ENCODE data around the gene KRTAP24-1.

Gene KRTAP24-1, protein sequence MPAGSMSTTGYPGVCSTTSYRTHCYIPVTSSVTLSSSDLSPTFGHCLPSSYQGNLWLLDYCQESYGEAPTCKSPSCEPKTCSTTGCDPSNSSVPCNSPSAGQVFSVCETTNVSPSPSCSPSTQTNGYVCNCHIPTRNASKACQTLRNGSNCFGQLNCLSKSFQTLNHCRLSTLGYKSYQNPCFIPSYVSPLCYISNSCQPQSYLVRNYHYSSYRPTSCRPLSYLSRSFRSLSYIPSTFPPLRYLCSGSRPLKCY

DNA sequence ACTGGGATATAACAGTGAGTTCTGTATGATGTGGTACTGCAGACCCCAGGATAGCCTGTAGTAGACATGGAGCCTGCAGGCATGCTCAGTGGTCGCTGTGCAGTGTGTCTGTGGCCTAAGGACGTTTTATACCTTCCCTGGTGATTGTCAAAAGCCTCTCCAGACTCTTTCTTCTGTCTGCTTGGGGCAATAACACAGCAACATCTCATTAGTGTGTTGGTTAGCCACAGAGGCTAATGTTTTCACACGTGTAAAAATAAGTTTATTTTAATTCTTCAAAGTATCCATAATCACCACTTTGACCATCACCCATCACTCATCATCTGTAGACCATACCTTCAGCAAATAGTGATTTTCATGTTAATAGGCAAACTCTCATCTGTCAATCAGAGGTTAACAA is at the start of gene KRTAP24-1:
Gene KRTAP24-1, minus strand, starts transcription at position 101 of the 400 bp plus-strand sequence. Its CDS starts 18 bp downstream, at position 83.
- no peak for DNase-seq (ENCODE audit: low read depth in 2 of 2)

DNA sequence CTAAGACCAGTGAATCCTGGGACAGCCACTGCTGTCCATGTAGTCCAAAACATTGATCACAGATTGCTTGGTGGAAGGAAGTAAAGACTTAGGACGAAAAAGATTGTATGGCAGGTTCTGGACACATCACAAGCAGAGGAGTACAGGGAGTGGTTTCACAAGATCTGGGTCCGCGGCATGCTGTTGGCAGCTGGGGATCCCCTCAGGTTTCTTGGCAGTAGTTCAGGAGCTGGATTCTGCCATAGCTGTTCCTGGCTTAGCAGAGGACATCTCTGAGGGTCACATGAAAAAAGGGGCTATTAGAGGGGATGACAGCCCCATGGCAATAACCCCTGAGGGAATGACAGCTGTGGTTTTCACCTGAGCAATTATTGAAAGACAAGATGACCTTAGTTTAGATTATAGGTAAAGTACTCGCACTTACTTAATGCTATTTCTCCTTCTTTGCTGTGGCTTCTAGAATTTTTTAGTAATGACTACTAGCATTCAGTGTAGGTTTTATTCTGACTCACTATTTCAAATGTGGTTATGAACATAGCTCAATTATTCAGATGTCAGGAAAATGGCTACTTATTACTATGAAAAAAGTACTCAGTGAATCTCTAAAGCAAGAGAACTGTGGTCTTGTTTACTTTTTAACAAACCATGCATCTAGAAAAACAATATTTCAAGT is 46.6 kb upstream of the KRTAP24-1 start:
- DNase-seq (ENCODE audit: low read depth in 2 of 2) = no peak

DNA sequence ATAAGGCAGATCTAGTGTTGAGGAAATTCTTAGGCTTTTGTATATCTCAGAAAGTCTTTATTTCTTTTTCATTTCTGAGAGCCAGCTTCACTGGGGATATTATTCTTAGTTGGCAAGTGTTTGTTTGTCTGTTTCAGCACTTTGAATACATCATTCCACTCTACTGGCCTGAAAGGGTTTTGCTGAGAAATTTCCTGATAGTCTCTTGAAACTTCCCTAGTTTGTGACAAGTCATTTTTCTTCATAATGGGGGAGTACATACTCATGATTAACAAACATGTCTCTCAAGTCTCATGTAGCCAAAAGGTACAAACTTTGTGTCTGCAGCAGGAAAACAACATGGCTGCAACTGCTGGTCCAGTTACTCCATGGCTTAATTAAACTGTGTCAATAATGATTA is 43.6 kb upstream of the KRTAP24-1 start:
- DNase-seq (ENCODE audit: low read depth in 2 of 2) = no peak

GRCh38 chr21:30320215-30320614 is 37.5 kb upstream of the KRTAP24-1 start, which contains the start of gene KRTAP26-1:
KRTAP26-1 (minus strand) TSS chr21:30320315; CDS start chr21:30320035, 280 bp downstream.
- no peak for DNase-seq (ENCODE audit: low read depth in 2 of 2)

GRCh38 chr21:30315701-30316100 is 33.0 kb upstream of the KRTAP24-1 start:
- no peak for DNase-seq (ENCODE audit: low read depth in 2 of 2)

DNA sequence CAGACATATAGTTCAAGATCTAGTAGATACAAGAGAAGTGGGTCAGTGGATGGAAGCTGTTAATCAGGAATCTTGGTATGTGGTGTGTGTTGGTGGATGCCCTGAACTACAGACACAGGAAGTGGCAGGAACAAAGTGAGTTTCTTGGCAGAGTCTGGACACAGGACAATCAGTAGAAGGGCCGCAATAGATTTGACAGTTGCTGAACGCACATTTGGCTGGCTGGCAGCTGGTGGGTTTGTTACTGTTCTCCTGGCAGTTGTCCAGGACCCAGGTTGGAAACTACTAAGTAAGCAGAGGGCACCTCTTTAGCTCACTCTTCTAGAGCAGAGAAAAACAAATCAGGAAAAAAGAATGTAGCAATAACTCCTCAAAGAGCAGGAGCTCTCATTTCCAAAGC is 24.1 kb upstream of the KRTAP24-1 start:
- no peak for DNase-seq (ENCODE audit: low read depth in 2 of 2)

- DNase-seq (ENCODE audit: low read depth in 2 of 2) = no peak
Observed at GRCh38 chr21:30305136-30305535, 22.4 kb upstream of the KRTAP24-1 start.

DNA sequence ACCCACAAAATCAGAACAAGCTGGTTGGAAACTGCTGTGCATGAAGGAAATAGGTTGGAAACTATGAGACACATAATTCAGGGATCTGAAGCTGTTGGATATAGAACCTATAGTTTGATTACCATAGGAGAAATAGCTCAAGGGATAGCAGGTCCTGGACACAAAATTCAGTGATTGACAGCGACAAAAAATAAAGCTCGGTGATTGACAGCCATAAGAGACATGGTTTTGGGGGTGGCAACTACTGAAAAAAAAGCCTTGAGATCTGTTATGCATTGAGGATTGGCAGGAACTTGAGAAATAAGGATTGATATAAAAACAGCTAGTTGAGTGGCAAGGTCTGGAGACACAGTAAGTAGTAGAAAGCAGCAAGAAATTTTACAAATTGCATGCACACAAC is 6.5 kb upstream of the KRTAP24-1 start, which contains the start of gene KRTAP25-1:
Gene KRTAP25-1, minus strand, starts transcription at position 300 of the 400 bp plus-strand sequence. Its CDS starts 24 bp downstream, at position 276.
- no peak for DNase-seq (ENCODE audit: low read depth in 2 of 2)

DNA sequence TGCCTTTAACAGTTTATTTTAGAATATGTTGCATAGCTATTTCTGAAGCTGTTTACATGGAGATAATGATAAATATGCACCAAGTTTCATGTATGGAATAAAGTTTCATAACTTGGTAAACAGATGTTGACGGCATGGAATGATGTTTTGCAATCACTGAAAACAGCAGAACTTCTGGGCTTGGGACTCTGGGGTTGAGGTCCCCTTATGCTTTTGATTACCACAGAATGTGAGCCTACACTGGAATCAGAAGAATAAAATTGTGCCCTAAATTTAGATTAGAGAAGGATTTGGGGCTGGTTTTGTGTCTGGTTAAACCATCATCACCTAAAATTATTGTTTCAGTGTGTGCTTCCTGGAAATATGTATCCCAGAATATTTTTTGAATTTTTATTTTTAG is 11.1 kb downstream of the KRTAP24-1 start:
- no peak for DNase-seq (ENCODE audit: low read depth in 2 of 2)

DNA sequence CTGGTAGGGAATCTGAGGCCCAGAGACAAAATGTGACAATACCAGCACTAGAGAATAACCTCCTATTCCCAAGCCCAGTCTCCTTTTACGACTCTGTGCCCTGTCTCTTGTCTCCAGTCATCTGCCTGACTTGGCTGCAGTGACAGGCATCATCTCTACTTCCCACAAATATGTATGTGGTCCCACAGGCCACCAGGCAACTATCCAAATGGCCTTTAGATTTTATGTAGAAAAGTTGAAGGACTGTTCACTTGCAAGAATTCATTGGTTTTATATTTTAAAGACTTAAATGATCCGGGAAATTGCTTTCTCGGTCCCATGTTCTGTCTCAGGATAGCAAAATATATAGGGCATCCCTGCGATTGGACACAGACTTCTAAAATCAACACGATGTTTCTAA is 11.6 kb downstream of the KRTAP24-1 start:
- no peak for DNase-seq (ENCODE audit: low read depth in 2 of 2)

- no peak for DNase-seq (ENCODE audit: low read depth in 2 of 2)
Observed at GRCh38 chr21:30269803-30270530, 12.8 kb downstream of the KRTAP24-1 start.

DNA sequence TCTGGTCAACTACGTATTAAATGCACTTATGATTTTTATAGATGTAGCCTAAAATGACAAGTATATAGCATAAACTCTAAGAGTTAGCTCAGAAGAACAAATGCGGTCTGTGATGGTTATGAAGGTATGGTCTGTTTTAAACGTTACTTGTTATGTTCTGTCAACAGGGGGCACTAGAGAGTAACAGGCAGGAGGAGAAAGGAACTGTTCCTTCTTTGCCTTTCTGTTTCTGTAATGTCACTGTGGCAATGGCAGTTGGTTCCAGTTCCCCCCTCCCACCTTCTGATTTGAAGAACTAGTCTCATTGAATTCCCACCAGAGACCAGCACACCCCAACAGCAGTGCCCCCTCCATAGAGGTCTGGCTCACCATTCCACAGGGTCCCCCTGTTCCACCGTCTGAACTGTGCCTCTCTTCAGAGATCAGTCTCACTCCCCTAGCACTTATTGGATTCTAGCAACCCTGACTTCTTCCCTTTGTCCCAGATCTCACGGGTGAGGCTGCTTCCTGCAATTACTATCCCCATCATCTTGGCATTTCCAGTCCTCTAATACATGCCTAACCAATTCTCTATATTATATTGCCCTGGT is 14.0 kb downstream of the KRTAP24-1 start:
- DNase-seq (ENCODE audit: low read depth in 2 of 2) = no peak

DNA sequence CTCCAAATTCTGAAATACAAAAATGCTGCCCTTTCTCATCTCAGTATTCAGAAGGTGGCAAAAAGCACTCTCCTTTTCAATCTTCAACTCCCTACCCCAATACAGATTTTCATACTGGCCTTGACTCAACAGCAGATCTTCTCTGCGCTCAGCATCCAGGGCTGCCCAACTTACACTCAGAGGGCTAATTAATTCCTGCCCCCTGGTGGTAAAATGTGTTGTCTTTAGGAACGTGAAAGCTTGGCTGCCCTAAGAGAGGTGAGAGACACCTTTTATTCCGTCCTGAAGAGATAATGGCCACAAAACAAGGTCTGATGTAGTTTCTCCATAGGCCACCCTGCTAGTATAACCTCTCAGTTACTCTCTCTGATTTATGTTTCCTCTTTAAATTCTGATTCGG is 25.0 kb downstream of the KRTAP24-1 start:
- DNase-seq (ENCODE audit: low read depth in 2 of 2) = no peak

- no peak for DNase-seq (ENCODE audit: low read depth in 2 of 2)
Observed at GRCh38 chr21:30256100-30256499, 26.6 kb downstream of the KRTAP24-1 start.

- no peak for DNase-seq (ENCODE audit: low read depth in 2 of 2)
Observed at GRCh38 chr21:30255679-30256078, 27.1 kb downstream of the KRTAP24-1 start.

DNA sequence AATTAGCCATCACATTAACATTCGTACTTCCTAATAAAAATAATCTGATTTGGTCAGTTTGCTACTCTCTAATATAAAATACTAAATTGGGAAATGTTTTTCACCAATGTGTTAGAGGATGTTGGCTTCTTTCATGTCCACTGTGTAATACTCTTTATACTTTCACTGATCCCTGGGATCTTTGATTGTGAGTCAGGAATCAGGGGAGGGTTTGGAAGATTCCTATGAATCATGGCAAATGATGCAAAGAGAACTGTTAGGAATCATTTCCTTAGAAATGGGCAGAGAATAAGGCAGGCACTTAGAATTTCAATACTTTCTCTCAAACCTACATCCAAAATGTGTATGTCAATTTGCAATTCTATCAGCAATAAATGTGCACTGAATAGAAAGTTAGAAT is 31.0 kb downstream of the KRTAP24-1 start:
- DNase-seq (ENCODE audit: low read depth in 2 of 2) = no peak

DNA sequence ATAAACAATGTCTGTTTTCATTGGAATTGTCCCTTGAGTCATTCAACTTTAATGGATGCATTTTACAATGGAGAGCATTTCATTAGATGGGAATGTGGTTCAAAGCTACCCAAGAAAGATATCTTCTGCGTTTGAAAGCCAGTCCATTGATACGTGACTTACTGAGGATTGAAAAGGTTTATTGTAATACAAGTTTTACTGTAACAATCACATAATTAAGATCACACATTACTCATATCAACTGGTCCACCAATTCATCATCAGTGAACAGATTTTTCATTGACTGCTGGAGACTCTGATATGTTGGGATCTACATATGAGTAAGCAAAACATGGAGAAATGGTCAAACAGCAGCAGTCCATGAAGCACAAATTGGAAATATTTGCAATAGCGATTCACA is 32.8 kb downstream of the KRTAP24-1 start:
- no peak for DNase-seq (ENCODE audit: low read depth in 2 of 2)

- DNase-seq (ENCODE audit: low read depth in 2 of 2) = no peak
Observed at GRCh38 chr21:30248844-30249243, 33.9 kb downstream of the KRTAP24-1 start.

GRCh38 chr21:30245061-30245460 is 37.7 kb downstream of the KRTAP24-1 start:
- no peak for DNase-seq (ENCODE audit: low read depth in 2 of 2)

- DNase-seq (ENCODE audit: low read depth in 2 of 2) = no peak
Observed at GRCh38 chr21:30243691-30244090, 39.1 kb downstream of the KRTAP24-1 start.

GRCh38 chr21:30240661-30241060 is 42.1 kb downstream of the KRTAP24-1 start:
- DNase-seq (ENCODE audit: low read depth in 2 of 2) = no peak

DNA sequence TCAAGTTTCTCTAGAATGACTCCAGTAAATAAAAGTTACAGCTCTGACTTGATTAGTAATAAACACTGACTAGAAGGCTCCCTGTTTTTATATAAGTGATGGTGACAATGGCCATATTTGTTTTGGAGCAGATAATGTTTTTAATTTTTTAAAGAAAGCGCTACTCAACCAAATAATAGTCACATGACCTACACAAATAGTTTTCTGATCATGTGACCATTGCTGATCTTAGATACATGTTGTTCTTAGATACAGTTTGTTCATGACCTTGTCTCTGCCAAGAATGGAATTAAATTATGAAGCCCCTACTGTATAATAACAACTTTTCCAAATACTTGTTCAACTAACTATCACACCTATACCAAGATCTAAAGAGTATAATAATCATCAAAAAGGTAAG is 44.6 kb downstream of the KRTAP24-1 start:
- DNase-seq (ENCODE audit: low read depth in 2 of 2) = no peak

All from activated CD8-positive, alpha-beta memory T cell treated with anti-CD3 and anti-CD28 coated beads for 4 hours (primary cell).